NCI-H1092 treated with DMSO at 0.1 percent for 48 hours (cell line): ENCODE results near the gene LRRC8E.
"Not testable (repeated sequence)": the region's sequence is repeated elsewhere in the genome, so short reads cannot be mapped to it uniquely, and the experiment has no call there.

Experiments used
- DNase-seq: peaks from one replicate; lab custom pipeline; 2025; lab: John Stamatoyannopoulos, UW

LRRC8E gene

GRCh38 chr19:7908742-7909461 is 20.6 kb downstream of the LRRC8E start:
- DNase-seq: no peak

- DNase-seq: no peak
These were observed 21.3 kb downstream of the LRRC8E start for GRCh38 chr19:7909471-7910067.

DNA sequence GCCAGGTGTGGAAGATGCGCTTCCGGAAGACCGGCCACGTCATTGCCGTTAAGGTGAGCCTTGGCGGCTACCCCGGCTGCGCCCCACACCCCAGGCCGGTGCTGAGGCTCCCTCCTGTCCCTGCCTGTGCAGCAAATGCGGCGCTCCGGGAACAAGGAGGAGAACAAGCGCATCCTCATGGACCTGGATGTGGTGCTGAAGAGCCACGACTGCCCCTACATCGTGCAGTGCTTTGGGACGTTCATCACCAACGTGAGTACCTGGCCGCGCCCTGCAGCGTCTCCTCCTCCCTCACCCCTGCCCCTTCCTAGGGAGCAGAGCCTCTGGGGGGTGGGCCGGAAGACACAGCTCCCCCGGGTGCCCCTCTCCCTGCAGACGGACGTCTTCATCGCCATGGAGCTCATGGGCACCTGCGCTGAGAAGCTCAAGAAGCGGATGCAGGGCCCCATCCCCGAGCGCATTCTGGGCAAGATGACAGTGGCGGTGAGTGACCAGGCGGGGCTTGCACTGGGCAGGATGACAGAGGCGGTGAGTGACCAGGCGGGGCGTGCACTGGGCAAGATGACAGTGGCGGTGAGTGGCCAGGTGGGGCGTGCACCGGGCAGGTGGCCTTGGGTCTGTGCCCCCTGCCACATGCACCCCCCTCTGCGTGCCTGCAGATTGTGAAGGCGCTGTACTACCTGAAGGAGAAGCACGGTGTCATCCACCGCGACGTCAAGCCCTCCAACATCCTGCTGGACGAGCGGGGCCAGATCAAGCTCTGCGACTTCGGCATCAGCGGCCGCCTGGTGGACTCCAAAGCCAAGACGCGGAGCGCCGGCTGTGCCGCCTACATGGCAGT is 22.2 kb downstream of the LRRC8E start:
- no peak for DNase-seq

DNA sequence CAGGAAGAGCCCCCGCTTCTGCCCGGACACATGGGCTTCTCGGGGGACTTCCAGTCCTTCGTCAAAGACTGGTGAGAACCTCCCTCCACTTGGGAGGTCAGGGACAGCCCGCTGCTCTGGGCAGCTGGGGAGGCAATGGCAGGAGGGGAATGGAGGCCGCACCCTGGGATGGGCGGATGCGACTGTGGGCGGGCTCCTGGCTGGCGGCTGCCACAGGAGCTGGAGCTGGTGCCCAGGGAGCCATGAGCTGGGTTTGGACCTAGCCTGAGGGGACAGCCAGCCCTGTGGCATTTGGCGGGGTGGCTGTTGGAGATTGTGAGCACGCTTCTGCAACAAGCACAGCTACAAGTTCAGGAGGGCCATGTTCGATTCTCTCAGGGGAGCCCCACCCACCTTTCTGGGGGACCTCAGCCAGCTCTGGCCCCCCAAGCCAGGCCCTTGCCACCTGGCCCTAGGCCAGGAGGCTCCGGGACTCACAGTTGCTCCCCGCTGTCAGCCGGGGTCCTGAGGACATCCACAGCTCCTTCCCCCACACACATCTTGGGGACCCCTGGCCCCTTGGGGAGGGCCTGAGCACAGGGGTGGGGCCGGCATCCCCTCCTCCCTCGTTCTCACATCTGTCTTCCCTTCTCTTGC is 23.3 kb downstream of the LRRC8E start:
- no peak for DNase-seq

- DNase-seq: no peak
These were observed 23.9 kb downstream of the LRRC8E start for GRCh38 chr19:7912144-7912696.

DNA sequence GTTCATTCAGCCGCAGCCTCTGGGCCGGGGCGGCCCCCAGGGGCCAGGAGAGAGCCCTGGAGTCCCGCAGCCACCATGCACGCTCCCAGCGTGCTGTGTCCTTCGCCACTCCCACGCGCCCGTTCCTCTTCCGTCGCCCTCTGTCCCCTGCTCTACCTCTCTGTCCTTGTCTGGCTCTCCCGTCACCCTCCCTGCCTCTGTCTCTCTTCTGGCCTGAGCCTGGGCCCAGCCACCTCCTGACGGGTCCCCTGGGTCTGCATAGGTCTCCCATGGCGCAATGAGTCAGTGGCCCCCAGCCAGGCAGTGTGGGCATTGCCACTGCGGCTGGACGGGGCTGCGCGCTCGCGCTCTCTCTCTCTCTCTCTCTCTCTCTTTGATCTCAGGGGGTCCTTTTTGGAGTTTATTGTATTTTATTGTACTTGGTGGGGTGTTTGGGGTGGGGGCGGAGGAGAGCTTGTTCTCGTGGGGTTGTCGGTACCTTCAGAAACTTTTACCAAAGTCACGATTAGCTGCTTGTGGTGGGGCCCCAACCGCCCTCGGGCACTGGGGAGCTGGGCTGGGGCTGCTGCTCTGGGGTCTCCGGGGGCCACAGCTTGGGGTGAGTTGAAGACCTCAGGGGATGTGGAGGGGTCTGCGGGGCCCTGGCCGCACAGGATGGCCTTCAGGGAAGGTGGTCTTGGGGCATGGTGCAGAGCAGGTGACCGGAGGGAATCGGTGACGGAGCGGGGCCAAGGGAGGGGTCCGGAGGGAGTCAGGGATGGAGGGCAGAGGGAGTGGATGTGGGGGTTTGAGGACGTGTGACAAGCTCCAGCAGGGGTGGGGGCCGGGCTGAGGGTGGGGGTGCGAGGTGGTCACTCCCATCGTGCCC is 24.6 kb downstream of the LRRC8E start:
- no peak for DNase-seq

- DNase-seq: no peak
These were observed 25.3 kb downstream of the LRRC8E start for GRCh38 chr19:7913652-7914051.

DNA sequence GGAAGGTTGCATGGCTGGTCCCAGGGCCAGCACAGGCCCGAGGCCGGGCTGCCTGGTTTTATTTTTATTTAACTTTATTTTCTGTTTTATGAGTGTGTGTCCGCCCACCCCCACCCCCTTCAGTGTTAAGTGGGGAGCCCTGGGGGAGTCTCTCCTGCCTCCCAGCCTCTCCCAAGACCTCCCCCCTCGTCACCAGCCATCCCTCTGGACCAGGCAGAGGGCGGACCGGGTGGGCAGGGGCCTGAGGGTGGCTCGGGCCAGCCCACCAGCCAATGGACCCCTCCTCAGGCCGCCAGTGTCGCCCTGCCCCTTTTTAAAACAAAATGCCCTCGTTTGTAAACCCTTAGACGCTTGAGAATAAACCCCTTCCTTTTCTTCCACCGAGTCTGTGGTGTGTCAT is 25.8 kb downstream of the LRRC8E start:
- no peak for DNase-seq

DNA sequence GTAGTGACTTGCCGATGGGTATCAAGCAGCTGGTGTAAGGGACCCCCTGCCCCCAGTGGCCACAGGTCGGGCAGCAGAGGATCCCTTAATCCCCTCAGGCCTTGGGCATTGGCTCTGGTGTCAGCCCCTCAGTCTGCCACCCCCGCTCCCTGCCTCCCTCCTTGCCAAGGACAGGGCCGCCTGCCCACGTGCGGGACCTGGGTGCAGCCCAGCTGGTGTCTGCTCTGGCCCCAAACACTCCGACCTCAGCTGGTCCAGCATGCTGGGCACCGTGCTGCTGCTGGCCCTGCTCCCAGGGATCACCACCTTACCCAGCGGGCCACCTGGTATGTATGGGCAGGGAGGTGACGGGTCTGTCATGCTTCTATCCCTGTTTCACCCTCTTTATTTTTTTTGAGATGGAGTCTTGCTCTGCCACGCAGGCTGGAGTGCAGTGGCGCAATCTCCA is 26.3 kb downstream of the LRRC8E start, which contains the start of gene TGFBR3L:
TGFBR3L (plus strand) TSS at position 233 of the 448 bp plus-strand sequence.
- DNase-seq: no peak

GRCh38 chr19:7915250-7916102 is 27.2 kb downstream of the LRRC8E start:
- no peak for DNase-seq

DNA sequence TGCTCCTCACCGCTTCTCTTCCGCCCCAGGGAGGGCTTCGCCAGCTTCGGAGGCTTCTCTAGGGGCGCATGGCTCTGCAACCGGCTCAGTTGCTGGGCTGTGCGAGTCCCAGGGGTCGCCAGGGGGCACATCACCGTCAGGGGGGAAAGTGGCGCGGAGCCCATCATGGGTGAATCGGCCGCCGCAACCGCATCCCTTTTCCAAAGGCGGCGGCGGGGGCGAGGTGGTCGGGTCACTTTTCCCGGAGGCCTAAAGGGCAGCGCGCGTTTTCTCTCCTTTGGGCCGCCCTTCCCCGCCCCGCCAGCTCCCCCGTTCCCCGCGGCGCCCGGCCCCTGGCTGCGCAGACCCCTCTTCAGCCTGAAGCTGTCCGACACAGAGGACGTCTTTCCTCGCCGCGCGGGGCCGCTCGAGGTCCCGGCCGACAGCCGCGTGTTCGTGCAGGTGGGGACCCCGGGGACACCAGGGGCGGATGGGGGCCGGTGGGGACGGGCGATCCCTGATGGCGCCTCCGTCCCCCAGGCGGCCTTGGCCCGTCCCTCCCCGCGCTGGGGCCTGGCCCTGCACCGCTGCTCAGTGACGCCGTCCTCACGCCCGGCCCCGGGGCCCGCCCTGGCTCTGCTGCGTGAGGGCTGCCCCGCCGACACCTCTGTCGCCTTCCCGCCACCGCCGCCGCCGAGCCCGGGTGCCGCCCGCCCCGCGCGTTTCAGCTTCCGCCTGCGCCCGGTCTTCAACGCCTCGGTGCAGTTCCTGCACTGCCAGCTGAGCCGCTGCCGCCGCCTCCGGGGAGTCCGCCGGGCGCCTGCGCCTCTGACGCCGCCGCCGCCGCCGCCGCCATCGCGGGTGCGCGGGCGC is 28.0 kb downstream of the LRRC8E start:
- DNase-seq: no peak

- DNase-seq: no peak
These were observed 28.6 kb downstream of the LRRC8E start for GRCh38 chr19:7916955-7917266.

DNA sequence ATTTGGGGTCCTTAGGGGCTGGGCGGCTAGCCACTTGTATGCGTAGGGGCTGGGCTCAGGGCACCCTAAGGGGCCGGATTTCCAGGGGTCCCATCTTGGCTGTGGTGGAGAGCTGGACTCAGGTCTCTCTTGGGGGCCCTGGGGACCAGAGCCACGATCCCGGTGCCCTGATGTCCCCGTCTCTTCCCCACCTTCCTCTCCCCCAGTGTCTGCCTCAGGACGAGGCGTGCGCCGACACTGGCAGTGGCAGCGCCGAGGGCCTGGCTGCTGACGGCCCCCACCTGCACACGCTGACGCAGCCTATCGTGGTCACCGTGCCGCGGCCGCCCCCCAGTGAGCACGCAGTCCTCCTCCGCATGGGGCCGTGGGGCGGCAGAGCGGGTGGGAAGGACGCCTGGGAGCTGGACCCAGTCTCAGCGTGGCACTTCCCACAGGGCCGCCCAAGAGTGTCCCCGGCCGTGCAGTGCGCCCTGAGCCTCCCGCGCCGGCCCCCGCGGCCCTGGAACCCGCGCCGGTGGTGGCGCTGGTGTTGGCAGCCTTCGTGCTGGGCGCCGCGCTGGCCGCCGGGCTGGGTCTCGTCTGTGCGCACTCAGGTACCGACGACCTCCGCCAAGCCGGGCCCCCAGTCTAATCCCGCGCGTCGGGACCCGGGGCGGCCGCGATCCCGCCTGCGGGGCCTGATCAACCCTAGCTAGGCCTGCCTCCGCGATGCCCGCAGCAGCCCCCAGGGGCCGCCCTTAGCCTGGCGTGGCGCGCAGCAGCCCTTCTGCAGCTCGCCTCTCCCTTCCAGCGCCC is 29.2 kb downstream of the LRRC8E start:
- DNase-seq: peak; percentile 12

DNA sequence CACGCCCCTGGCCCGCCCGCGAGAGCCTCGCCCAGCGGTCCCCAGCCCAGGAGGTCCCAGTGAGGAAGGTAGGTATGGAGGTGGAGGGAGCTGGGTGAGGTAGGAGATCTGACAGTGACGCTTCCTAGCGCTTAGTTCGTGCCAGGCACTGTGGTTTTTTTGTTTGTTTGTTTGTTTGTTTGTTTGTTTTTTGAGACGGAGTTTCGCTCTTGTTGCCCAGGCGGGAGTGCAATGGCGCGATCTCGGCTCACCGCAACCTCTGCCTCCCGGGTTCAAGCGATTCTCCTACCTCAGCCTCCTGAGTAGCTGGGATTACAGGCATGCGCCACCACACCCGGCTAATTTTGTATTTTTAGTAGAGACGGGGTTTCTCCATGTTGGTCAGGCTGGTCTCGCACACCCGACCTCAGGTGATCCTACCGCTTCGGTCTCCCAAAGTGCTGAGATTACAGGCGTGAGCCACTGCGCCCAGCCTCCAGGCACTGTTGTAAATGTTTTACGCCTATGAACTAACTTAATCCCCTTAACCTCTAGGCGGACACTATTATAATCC is 29.8 kb downstream of the LRRC8E start:
- DNase-seq: not testable (repeated sequence)

- no peak for DNase-seq
These were observed 30.5 kb downstream of the LRRC8E start for GRCh38 chr19:7918615-7919421.

- peak; percentile 93 for DNase-seq
These were observed 31.6 kb downstream of the LRRC8E start, which contains the start of gene SNAPC2 for GRCh38 chr19:7919610-7920518. Gene SNAPC2 (plus strand): TSS chr19:7920338. CDS start chr19:7920367, 29 bp downstream.
